NCI-H446 (cell line): ENCODE measurements around the gene MYH9.
A peak's percentile ranks its signal among the peaks of the same experiment; 100 is the strongest.
"Not testable (repeated sequence)": the region's sequence is repeated elsewhere in the genome, so short reads cannot be mapped to it uniquely, and the experiment has no call there.

ENCODE experiments used
- DNase-seq, 2 experiments: peaks; one replicate each; lab custom pipeline; 2025; lab: John Stamatoyannopoulos, UW

MYH9 gene

DNA sequence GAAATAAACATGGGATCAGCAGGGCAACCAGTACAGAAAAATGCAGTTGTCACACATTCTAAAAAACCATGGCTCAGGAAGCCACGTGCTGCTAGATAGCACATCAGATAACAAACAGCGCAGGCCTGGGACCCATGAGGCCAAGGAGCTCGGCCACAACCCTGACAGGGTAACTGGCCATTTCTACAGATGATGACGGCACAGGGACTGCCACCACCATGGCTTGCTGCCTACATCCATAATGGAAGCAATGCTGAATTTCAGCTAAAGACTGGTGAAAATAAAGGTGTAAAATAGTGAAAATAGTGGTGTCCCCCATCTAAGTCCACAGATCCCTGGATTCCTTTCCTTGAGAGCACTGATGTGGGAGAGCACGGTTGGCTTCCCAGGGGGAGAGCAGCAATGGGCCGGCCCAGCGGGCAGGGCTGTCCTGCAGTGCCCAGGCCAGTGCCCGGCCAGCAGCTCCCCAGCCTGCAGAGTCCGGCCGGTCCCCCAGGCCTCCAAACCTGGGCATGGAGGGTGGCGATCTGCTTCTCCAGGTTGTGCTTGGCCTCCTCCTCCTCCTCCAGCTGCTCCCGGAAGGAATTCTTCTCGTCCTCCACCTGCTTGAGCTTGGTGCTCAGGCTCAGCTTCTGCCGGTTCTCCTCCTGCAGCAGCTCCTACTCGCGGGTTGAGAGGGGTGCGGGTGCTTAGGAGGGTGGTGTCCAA lies 94.8 kb downstream of the MYH9 start:
- DNase-seq = no peak

DNA sequence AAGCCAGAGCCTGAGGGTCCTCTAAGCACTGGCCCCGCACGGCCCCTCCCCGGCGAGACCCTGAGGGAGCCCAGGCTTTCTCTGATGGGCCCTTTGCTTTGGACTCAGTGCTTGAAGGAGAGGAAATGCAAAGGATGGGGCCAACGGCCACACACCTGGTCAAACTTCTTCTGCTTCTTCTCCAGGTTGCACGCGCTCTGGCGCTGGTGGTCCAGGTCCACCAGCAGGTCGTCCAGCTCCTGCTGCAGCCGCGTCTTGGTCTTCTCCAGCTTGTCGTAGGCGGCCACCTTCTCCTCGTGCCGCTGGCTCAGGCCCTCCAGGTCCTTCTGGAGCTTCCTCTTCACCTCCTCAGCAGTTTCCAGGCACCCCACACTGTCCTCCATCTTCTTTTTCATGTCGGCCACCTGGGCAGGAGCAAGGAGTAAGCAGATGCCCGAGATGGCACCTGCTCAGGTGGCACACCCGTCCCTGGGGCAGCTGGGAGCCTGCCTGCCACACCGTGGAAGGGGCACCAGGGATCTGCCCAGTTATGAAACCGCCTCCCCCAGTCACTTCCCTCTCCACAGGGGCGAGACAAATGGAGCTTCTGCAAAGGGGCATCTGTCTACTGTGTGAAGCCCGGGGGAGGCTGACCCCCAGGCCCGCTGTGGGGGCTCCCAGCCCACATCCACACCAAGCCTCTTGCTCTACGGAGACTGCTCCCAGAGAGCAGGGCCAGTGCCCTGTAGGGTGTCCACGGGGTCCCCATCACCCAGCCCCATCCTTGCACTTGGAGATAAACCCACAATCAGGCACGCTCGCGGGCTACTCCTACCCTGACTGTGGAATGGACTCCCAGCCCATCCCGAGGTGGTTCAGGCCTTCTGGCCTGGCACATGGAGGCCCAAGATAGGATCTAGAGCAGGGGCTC lies 95.7 kb downstream of the MYH9 start:
- DNase-seq = no peak

DNA sequence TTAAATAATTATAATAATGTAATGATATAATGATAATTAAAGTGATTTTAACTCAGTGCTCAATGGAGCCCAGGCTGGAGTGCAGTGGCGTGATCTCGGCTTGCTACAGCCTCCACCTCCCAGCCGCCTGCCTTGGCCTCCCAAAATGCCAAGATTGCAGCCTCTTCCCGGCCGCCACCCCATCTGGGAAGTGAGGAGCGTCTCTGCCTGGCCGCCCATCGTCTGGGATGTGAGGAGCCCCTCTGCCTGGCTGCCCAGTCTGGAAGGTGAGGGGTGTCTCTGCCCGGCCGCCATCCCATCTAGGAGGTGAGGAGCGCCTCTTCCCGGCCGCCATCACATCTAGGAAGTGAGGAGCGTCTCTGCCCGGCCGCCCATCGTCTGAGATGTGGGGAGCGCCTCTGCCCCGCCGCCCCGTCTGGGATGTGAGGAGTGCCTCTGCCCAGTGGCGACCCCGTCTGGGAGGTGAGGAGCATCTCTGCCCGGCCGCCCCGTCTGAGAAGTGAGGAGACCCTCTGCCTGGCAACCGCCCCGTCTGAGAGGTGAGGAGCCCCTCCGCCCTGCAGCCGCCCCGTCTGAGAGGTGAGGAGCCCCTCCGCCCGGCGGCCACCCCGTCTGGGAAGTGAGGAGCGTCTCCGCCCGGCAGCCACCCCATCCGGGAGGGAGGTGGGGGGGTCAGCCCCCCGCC lies 97.2 kb downstream of the MYH9 start:
- not testable (repeated sequence) for DNase-seq

DNA sequence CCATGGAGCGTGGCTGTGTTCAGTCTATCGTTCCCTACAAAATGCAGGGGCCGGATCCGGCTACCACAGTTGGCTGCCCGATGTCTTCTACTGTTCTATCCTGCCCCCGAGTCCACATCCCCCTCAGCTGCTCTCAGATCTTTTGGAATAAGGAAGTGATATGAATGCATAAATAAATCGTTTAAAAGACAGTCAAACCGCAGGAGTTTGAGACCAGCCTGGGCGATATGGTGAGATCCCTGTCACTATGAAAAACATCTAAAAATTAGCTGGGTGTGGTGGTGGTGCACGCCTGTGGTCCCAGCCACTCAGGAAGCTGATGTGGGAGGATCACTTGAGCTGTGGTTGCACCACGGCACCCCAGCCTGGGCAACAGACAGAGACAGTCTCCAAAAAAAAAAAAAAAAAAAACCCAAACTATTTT lies 97.8 kb downstream of the MYH9 start:
- not testable (repeated sequence) for DNase-seq

DNA sequence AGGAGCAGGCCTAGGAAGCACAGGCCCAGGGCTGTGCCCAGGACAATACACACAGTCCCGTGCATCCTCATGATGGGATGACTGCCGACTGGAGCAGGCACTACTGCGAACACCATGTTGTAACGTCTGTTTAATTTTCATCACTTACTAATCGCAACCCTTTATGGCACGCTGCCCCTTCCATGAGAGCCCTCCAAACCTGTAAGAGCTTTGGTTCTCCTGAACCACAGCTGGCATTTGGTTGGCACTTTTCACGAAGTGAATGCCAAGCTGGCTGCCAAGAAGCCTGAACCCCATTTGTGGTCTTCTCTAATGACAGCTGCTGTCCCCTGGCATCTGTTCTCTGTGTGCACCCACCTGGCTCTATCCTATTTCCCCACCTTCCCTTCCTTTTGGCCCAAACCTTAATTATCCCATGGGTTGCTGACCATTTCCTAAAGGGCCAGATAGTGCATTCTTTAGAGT lies 98.3 kb downstream of the MYH9 start:
- DNase-seq = peak in 1 of 2 experiments; percentile 28

DNA sequence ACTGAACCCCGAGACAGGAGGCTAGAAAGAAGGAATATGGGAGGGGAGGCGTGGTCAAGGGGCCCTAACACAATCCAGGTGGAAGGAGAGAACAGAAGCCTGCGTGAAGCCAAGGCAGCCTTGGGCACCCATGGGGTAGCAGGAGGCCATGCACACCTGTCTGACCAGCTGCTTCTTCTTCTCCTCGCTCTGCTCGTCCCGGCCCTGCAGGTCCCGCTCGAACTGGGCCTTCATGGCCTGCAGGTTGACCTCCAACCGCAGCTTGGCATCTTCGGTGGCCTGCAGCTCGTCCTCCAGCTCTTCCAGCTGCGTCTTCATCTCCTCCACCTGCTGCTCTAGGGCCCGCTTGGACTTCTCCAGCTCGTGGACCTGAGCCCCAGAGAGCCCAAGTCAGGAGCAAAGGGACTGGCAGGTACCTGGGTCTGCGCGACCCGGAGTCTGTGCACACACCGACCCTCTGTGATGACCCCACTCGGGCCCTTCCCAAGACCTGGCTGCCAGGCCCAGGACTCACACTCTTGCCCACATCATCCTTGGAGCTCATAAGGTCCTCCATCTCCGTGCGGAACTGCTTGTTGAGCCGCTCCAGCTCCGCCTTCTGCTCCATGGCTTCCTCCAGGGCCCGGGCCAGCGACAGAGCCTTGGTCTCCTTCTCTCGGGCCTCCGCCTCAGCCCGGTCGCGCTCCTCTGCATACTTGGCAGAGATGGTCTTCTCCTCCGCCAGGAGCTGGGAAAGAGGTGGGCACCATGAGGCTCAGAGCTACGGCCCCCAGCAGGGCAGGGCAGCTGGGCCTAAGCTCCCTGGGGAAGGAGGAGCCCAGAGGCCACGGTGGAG lies 99.0 kb downstream of the MYH9 start:
- no peak for DNase-seq

- DNase-seq = no peak
Observed at GRCh38 chr22:36287881-36288515, 99.8 kb downstream of the MYH9 start.

- DNase-seq = peak; percentile 33 to 75
Observed at GRCh38 chr22:36286096-36286957, 101.4 kb downstream of the MYH9 start.

DNA sequence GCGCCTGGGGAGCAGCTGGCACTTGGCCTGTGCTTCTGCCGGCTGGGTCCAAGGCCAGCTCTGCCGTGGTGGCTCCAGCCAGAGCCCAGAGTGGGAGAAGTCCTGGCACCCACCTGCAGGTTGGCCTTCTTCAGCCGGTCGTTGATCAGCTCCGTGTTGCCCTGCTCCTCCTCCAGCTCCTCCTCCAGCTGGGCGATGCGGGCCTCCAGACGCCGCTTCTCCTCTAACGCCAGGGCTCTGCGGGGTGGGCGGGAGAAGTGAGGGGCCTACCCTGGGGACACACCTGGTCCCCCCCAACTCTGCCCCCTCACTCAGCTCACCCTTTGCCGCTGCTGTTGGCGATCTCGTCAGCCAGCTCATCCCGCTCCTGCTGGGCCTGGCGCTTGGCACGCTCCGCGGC lies 102.2 kb downstream of the MYH9 start:
- no peak for DNase-seq

DNA sequence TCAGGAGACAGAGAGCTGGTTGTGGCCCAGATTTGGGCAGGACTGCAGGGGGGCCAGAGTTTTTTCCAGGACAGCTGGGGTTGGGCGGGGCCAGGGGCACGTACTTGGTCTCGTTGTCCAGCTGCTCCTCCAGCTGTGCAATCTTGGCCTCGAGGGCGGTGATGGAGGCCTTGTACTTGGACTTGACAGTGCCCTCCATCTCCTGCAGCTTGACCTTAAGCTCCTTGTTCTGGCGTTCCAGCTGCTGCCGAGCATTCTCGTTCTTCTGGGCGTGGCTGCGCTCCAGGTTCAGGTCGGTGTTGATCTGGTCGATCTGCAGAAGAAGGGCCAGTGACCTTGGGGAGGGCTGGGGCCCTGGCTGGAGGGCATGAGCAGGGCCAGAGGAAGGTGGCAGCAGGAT lies 102.8 kb downstream of the MYH9 start:
- no peak for DNase-seq

DNA sequence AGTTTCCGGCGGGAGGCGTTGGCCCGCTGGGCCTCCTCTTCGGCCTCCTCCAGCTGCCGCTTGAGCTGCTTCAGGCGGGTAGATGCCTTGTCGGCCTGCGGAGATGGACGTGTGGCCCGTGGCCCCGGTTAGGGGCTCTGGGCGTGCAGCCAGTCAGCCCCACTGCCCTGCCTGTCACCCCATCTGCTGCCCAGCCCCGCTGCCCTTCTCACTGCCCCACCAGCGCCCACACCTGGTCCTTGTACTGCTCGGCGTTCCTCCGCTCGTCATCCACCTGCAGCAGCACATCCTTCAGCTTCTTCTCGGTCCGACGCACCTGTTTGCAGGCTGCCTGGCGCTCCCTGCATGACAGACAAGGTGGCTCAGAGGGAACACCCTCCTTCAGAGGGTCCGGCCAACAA lies 103.6 kb downstream of the MYH9 start:
- no peak for DNase-seq

DNA sequence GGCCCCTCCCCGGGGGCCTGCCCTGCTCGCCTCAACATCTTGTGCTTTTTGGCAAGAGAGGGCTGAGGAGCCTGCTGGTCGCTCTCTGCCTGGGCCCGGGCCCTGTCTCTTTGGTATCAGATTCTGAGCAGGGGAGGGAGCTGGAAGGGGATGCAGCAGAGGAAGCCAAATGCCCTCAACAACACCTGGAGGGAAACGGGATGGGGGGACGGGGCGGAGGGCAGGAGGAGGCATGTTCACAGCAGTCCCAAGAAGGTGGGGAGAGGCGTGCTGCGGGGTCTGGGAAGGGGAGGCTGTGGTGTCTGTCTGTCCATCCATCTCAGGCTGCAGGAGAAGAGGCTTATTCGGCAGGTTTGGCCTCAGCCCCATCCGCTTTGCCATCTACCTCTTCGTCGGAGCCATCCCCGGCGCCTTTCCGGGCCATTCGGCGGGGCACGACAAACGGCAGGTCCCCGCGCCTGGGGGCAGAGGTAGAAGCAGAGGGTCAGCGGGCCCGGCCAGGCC lies 105.4 kb downstream of the MYH9 start:
- DNase-seq = no peak

- no peak for DNase-seq
Observed at GRCh38 chr22:36281781-36282327, 105.9 kb downstream of the MYH9 start.

DNA sequence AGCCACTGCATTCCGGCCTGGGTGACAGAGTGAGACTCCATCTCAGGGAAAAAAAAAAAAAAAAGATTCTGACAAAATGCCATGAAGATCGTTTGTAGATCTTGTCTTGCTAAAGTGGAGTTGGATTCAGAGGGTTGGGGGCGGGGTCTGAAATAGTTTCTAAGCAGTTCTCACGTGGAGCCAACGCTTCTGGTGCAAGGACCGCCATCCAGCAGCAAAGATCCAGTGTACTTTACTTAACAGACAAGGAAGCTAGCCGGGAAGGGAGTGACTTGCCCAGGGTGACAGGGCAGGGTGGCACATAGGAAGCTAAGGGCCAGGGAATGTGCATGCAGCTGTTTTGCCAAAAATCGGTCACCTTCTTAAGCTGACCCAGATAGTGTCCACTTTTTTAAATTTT lies 107.4 kb downstream of the MYH9 start:
- DNase-seq = no peak

DNA sequence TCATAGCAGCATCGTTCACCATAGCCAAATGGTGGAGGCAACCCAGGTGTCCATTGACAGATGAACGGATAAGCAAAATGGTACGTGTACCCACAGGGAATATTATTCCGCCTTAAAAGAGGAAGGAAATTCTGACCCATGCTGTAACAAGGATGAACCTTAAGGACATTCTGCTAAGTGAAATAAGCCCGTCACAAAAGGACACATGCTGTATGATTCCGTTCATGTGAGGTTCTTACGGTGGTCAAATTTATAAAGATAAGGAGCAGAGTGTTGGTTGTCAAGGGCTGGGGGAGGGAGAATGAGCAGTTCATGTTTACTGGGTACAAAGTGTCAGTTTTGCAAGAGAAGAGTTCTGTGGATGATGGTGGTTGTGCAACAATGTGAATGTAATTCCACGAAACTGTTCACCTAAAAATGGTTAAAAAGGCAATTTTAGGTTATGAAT lies 108.5 kb downstream of the MYH9 start:
- DNase-seq = no peak

GRCh38 chr22:36277482-36278291 lies 110.1 kb downstream of the MYH9 start:
- peak; percentile 15 to 40 for DNase-seq

DNA sequence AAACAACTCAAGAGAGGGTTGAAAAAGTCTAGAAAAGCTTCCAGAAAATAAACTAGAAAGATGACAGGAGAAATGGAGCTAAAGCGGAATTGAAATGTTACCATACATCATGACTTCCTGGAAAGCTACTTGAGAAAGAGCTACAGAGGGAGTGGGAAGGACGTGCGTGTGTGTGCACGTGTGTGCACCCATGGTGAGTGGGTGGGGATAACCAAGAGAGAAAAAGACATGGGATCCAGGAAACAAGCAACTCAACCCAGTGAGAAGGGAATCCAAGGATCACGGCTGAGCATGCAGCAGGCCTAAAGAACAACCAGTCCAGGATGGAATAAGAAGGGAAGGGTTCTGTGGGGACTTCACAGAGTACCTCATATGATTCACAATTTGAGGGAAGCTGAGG lies 113.2 kb downstream of the MYH9 start:
- DNase-seq = no peak

- DNase-seq = not testable (repeated sequence)
Observed at GRCh38 chr22:36271951-36272350, 115.8 kb downstream of the MYH9 start.

GRCh38 chr22:36271231-36271630 lies 116.5 kb downstream of the MYH9 start:
- not testable (repeated sequence) for DNase-seq
